CD14-positive monocyte (primary cell): Measurements from ENCODE around the gene JMJD1C. TPM values are rescaled to one million over a fixed set of nuclear protein-coding genes. Genes with fewer than 3 reads are reported as not detected.

Experiments
- DNase-seq, 3 donors: peaks; one replicate each; pipeline ENCODE4 v3.0.0-alpha.2; 2011 to 2022
- H2AFZ ChIP-seq: 2 replicates; pipeline ENCODE4 v1.6.0; 2012; ENCODE audit warnings: mild to moderate bottlenecking, low read depth, low read length, inconsistent platforms; ENCODE audit not compliant: insufficient read depth, poor library complexity, severe bottlenecking
- H3K27ac ChIP-seq, 2 donors: 1 replicate in 1 of 2; 2 replicates in 1 of 2; pipeline ENCODE4 v1.5.1; 2012 to 2013; ENCODE audit warnings: low read length in 2 of 2, control low read depth in 1 of 2, inconsistent platforms in 1 of 2, low read depth in 1 of 2, mild to moderate bottlenecking in 1 of 2
- H3K27me3 ChIP-seq, 2 donors: one replicate each; pipeline versions ENCODE4 v1.6.0 to v1.6.1; 2011 to 2013; ENCODE audit warnings: low read length in 2 of 2; ENCODE audit not compliant: control insufficient read depth in 2 of 2, insufficient read depth in 2 of 2
- H3K36me3 ChIP-seq, 2 donors: replicated peaks in 1 of 2; 1 replicate in 1 of 2; 2 replicates in 1 of 2; pipeline versions ENCODE4 v1.5.1 to v1.6.1; 2012 to 2013; ENCODE audit warnings: low read length in 2 of 2, control low read depth in 1 of 2, inconsistent platforms in 1 of 2, mild to moderate bottlenecking in 1 of 2; ENCODE audit not compliant: insufficient read depth in 2 of 2, control insufficient read depth in 1 of 2
- H3K4me1 ChIP-seq, 2 donors: 1 replicate in 1 of 2; 2 replicates in 1 of 2; pipeline versions ENCODE4 v1.5.1 to v1.6.1; 2012 to 2013; ENCODE audit warnings: low read length in 2 of 2, control low read depth in 1 of 2, inconsistent platforms in 1 of 2, mild to moderate bottlenecking in 1 of 2, moderate library complexity in 1 of 2; ENCODE audit not compliant: insufficient read depth in 2 of 2, control insufficient read depth in 1 of 2
- H3K4me2 ChIP-seq: replicated peaks from 2 replicates; pipeline ENCODE3; 2012; ENCODE audit warnings: low read length, moderate library complexity, mild to moderate bottlenecking; ENCODE audit not compliant: poor library complexity, severe bottlenecking; ENCODE audit errors: extremely low read depth
- H3K4me3 ChIP-seq, 3 experiments: fragments of 200-600 bp in 1 of 3; sonication (generic) in 1 of 3; replicated peaks in 1 of 3; 1 replicate in 2 of 3; 2 replicates in 1 of 3; pipeline ENCODE4 v1.5.1; 2011 to 2013; ENCODE audit warnings: low read length in 3 of 3, mild to moderate bottlenecking in 3 of 3, control low read depth in 2 of 3, low read depth in 2 of 3, inconsistent platforms in 1 of 3, moderate library complexity in 1 of 3
- H3K79me2 ChIP-seq: 2 replicates; pipeline ENCODE4 v1.6.0; 2012; ENCODE audit warnings: mild to moderate bottlenecking, control low read depth, inconsistent platforms, low read length, moderate library complexity; ENCODE audit not compliant: insufficient read depth
- H3K9ac ChIP-seq: 2 replicates; pipeline ENCODE4 v1.6.0; 2017; ENCODE audit warnings: low read length, mild to moderate bottlenecking; ENCODE audit not compliant: insufficient read depth, poor library complexity, severe bottlenecking
- H3K9me3 ChIP-seq, 2 donors: replicated peaks in 1 of 2; 1 replicate in 1 of 2; 2 replicates in 1 of 2; pipeline versions ENCODE4 v1.5.1 to v1.6.1; 2012 to 2013; ENCODE audit warnings: low read length in 2 of 2, control low read depth in 1 of 2; ENCODE audit not compliant: control insufficient read depth in 1 of 2, insufficient read depth in 1 of 2
- H4K20me1 ChIP-seq: 2 replicates; pipeline ENCODE4 v1.6.0; 2012; ENCODE audit warnings: mild to moderate bottlenecking, low read length, control low read depth, moderate library complexity; ENCODE audit not compliant: insufficient read depth
- H3K27ac Mint-ChIP-seq, 7 donors: one replicate each; pipeline ENCODE4 v1.8.0; 2020; ENCODE audit warnings: mild to moderate bottlenecking in 7 of 7, mixed read lengths in 7 of 7, moderate library complexity in 6 of 7, inconsistent platforms in 2 of 7
- H3K27me3 Mint-ChIP-seq, 3 donors: one replicate each; pipeline ENCODE4 v1.8.0; 2021 to 2022; ENCODE audit warnings: low read depth in 3 of 3, mild to moderate bottlenecking in 3 of 3, mixed read lengths in 3 of 3, moderate library complexity in 3 of 3, inconsistent platforms in 1 of 3
- H3K36me3 Mint-ChIP-seq, 2 donors: one replicate each; pipeline ENCODE4 v1.8.0; 2020; ENCODE audit warnings: mixed read lengths in 2 of 2, inconsistent platforms in 1 of 2, mild to moderate bottlenecking in 1 of 2
- H3K4me1 Mint-ChIP-seq: one replicate; pipeline ENCODE4 v1.8.0; 2020; ENCODE audit warnings: mild to moderate bottlenecking, mixed read lengths
- H3K4me3 Mint-ChIP-seq, 2 donors: one replicate each; pipeline ENCODE4 v1.8.0; 2020; ENCODE audit warnings: mild to moderate bottlenecking in 2 of 2, mixed read lengths in 2 of 2, moderate library complexity in 1 of 2
- H3K9me3 Mint-ChIP-seq, 7 donors: one replicate each; pipeline ENCODE4 v1.8.0; 2020 to 2022; ENCODE audit warnings: mixed read lengths in 7 of 7, mild to moderate bottlenecking in 6 of 7, moderate library complexity in 6 of 7, inconsistent platforms in 2 of 7
- CTCF ChIP-seq: fragments of 200-600 bp; IDR thresholded peaks from one replicate; pipeline ENCODE4 v1.8.0; 2022; ENCODE audit warnings: antibody characterized with exemption, mild to moderate bottlenecking
- WGBS: methylation state at CpG from one replicate; pipeline ENCODE4 v1.1.5; 2013; ENCODE audit warnings: missing lambda C conversion rate; ENCODE audit not compliant: insufficient coverage; 5-methylcytosine and 5-hydroxymethylcytosine counted together
- intact Hi-C, 2 donors: fragments of 100-400 bp; cut with micrococcal nuclease; formaldehyde crosslinking; loops; one replicate each; pipeline versions ENCODE4 v1.15.0 to v1.15.1; 2023
- polyA plus RNA-seq, 3 donors: library from polyadenylated mRNA; depleted of rRNA in 1 of 3; unstranded in 2 of 3; stranded (reverse) in 1 of 3; fragments of 300-500 nt in 2 of 3; fragments of >200 nt in 1 of 3; fragmentation: Illumina TruSeq in 2 of 3; gene quantifications; 1 replicate in 2 of 3; 2 replicates in 1 of 3; pipeline ENCODE4 v1.2.3, GENCODE V29; 2012 to 2021

JMJD1C gene
- polyA plus RNA-seq, 3 donors, result 27.8 to 84.8 (median 46.5) TPM

GRCh38 chr10:63288170-63288569 is 177.6 kb downstream of the JMJD1C start:
- no peak overlapping the region for H3K4me2 ChIP-seq
- H3K36me3 Mint-ChIP-seq, result peaks cover 0 to 2% of the 10 kb centered on the region in 2 donors
- peaks cover 21% of the 10 kb centered on the region for H3K79me2 ChIP-seq
- H3K9me3 ChIP-seq, result no peaks in the 10 kb centered on the region
- H3K4me3 ChIP-seq, result no peak overlapping the region
- H3K27me3 Mint-ChIP-seq, result no peaks in the 10 kb centered on the region
- H3K36me3 ChIP-seq, result no peaks in the 10 kb centered on the region
- no peak overlapping the region for H3K9ac ChIP-seq
- H3K27ac ChIP-seq, result no peak overlapping the region
- WGBS, result 100% methylated on average over 1 of the region's 1 CpG
- DNase-seq, result no peak
- no peaks in the 10 kb centered on the region for H3K9me3 Mint-ChIP-seq
- no peaks in the 10 kb centered on the region for H3K4me1 ChIP-seq
- H3K27me3 ChIP-seq, result no peaks in the 10 kb centered on the region
- H2AFZ ChIP-seq, result no peak overlapping the region
- no peak for TF ChIP-seq CTCF
- no peak overlapping the region for H3K27ac Mint-ChIP-seq
- peaks cover 9% of the 10 kb centered on the region for H3K4me1 Mint-ChIP-seq
- no peak overlapping the region for H3K4me3 Mint-ChIP-seq
- intact Hi-C loops, result no loop called here
- H4K20me1 ChIP-seq, result no peaks in the 10 kb centered on the region

GRCh38 chr10:63286754-63287264 is 179.0 kb downstream of the JMJD1C start:
- intact Hi-C loops, result no loop called here

More at GRCh38 chr10:63286754-63287264, 179.0 kb downstream of the JMJD1C start:
- H3K27me3 ChIP-seq, result no peaks in the 10 kb centered on the region
- no peaks in the 10 kb centered on the region for H4K20me1 ChIP-seq
- Mint-ChIP-seq H3K9me3 (no peaks in the 10 kb centered on the region), H3K4me3 (no peak overlapping the region), H3K36me3 (peaks cover 0 to 2% of the 10 kb centered on the region in 2 donors), H3K27me3 (no peaks in the 10 kb centered on the region), H3K27ac (no peak overlapping the region), H3K4me1 (peaks cover 7% of the 10 kb centered on the region)
- DNase-seq, result no peak
- H3K4me3 ChIP-seq, result no peak overlapping the region
- no peak overlapping the region for H3K27ac ChIP-seq
- no peaks in the 10 kb centered on the region for H3K4me1 ChIP-seq
- no peak for TF ChIP-seq CTCF
- H3K79me2 ChIP-seq, result peaks cover 23% of the 10 kb centered on the region
- H2AFZ ChIP-seq, result no peak overlapping the region
- no peaks in the 10 kb centered on the region for H3K36me3 ChIP-seq
- H3K9ac ChIP-seq, result no peak overlapping the region
- no peaks in the 10 kb centered on the region for H3K9me3 ChIP-seq
- no peak overlapping the region for H3K4me2 ChIP-seq
- WGBS, result no CpG with 5 or more reads among the region's 4 CpGs
